OCI-LY7 (cell line): ENCODE measurements around the gene TMIGD2.

Experiments used
- CTCF ChIP-seq: fragments of 200-600 bp; sonication (generic); conservative IDR thresholded peaks from 2 replicates; pipeline ENCODE4 v1.5.1; 2014; ENCODE audit warnings: mild to moderate bottlenecking, antibody characterized with exemption, low read length, moderate library complexity, mixed read lengths
- EZH2phosphoT487 ChIP-seq: fragments of 200-600 bp; sonication (generic); IDR thresholded peaks from 2 replicates; pipeline ENCODE4 v1.6.1; 2018; ENCODE audit warnings: low read depth, borderline replicate concordance, mild to moderate bottlenecking, mixed run types, antibody characterized with exemption, low read length, moderate library complexity, mixed read lengths

DNA sequence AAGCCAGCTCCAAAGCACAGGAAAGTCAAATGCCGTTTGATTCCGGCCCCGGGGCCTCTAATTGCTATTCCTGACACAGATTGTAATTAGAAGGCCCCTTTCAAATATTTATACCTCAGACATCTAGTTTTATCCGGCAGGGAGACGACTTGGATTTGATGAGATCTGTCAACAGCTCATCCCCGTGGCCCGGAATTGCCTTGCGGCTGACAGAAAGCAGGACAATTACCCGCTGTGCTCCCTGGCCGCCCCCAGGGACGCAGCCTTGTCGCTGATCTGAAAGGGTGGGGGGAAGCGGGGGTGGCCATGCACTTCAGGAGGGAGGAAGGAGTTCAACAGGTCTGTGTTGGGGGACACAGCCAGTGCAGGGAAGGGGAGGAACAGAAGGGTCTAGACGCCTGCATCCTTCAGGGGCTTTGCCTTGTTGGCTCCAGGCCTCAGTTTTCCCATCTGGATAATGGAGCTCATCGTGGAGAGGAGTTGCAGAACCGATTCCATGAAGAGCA is 24.9 kb downstream of the TMIGD2 start:
- no peak for TF ChIP-seq CTCF
- no peak for TF ChIP-seq EZH2phosphoT487
